ENCODE results near the gene KLF7.

DNA sequence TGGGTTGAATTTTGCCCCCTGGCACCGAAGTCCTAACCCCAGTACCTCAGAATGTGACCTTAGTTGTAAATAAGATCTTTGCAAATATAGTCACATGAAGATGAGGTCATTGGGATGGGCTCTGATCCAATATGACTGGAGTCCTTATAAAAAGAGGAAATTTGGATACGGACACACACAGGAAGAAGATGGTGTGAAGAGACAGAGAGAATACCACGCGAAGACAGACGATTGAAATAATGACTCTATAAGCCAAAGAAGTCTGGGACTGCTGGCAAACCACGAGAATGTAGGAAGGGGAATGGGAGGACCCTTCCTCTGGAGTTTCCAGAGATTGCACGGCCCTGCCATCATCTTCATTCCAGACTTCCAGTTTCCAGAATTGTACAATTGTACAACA lies 127.9 kb downstream of the KLF7 start:
- TF ChIP-seq, protein P1, sequence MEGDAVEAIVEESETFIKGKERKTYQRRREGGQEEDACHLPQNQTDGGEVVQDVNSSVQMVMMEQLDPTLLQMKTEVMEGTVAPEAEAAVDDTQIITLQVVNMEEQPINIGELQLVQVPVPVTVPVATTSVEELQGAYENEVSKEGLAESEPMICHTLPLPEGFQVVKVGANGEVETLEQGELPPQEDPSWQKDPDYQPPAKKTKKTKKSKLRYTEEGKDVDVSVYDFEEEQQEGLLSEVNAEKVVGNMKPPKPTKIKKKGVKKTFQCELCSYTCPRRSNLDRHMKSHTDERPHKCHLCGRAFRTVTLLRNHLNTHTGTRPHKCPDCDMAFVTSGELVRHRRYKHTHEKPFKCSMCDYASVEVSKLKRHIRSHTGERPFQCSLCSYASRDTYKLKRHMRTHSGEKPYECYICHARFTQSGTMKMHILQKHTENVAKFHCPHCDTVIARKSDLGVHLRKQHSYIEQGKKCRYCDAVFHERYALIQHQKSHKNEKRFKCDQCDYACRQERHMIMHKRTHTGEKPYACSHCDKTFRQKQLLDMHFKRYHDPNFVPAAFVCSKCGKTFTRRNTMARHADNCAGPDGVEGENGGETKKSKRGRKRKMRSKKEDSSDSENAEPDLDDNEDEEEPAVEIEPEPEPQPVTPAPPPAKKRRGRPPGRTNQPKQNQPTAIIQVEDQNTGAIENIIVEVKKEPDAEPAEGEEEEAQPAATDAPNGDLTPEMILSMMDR (IDR thresholded peaks at IDR 0.05; ENCODE audit: low read length): no peak
- no peak for TF ChIP-seq EZH2 (optimal IDR thresholded peaks at IDR 0.05; ENCODE audit: low read depth, low read length)
- TF ChIP-seq EZH2phosphoT487 (IDR thresholded peaks at IDR 0.05; ENCODE audit: low read length): no peak

Data from MM.1S (cell line).